Measurements from ENCODE around the gene KDM1B.

DNA sequence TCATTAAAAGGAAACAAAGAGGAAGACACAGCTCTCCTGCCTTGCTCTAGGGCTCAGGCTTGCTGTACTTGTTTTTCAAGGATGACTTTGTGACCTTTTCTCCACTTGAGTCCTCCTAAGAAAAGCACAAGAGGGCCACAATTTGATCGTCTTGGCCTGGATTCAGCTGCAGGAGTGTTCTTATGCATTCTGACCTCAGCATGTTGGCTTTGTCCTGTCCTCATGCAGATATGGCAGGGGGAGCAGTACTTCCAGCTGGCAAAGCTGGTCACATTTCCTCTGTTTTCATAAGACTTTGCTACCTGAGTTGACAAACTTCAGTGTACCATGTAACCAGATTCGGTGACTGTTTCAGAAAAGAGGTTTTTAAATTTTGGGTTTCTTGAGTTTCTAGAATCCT, 30.8 kb downstream of the KDM1B start:
- no peak for TF ChIP-seq ARNTL (CRISPR knock-in tag; IDR thresholded peaks at IDR 0.05; ENCODE audit: borderline replicate concordance, low read depth)
- TF ChIP-seq, protein P1, sequence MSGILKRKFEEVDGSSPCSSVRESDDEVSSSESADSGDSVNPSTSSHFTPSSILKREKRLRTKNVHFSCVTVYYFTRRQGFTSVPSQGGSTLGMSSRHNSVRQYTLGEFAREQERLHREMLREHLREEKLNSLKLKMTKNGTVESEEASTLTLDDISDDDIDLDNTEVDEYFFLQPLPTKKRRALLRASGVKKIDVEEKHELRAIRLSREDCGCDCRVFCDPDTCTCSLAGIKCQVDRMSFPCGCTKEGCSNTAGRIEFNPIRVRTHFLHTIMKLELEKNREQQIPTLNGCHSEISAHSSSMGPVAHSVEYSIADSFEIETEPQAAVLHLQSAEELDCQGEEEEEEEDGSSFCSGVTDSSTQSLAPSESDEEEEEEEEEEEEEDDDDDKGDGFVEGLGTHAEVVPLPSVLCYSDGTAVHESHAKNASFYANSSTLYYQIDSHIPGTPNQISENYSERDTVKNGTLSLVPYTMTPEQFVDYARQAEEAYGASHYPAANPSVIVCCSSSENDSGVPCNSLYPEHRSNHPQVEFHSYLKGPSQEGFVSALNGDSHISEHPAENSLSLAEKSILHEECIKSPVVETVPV (CRISPR knock-in tag; IDR thresholded peaks at IDR 0.05) = no peak
- no peak for TF ChIP-seq ZFP3 (CRISPR knock-in tag; IDR thresholded peaks at IDR 0.05)
- no peak for TF ChIP-seq RARB (CRISPR knock-in tag; IDR thresholded peaks at IDR 0.05)
- TF ChIP-seq SNAI2 (CRISPR knock-in tag; IDR thresholded peaks at IDR 0.05) = no peak
- TF ChIP-seq, protein P2, sequence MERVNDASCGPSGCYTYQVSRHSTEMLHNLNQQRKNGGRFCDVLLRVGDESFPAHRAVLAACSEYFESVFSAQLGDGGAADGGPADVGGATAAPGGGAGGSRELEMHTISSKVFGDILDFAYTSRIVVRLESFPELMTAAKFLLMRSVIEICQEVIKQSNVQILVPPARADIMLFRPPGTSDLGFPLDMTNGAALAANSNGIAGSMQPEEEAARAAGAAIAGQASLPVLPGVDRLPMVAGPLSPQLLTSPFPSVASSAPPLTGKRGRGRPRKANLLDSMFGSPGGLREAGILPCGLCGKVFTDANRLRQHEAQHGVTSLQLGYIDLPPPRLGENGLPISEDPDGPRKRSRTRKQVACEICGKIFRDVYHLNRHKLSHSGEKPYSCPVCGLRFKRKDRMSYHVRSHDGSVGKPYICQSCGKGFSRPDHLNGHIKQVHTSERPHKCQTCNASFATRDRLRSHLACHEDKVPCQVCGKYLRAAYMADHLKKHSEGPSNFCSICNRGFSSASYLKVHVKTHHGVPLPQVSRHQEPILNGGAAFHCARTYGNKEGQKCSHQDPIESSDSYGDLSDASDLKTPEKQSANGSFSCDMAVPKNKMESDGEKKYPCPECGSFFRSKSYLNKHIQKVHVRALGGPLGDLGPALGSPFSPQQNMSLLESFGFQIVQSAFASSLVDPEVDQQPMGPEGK (CRISPR knock-in tag; IDR thresholded peaks at IDR 0.05; ENCODE audit: borderline replicate concordance) = no peak
- no peak for TF ChIP-seq BACH2 (CRISPR knock-in tag; IDR thresholded peaks at IDR 0.05; ENCODE audit: borderline replicate concordance)
- TF ChIP-seq, protein P3, sequence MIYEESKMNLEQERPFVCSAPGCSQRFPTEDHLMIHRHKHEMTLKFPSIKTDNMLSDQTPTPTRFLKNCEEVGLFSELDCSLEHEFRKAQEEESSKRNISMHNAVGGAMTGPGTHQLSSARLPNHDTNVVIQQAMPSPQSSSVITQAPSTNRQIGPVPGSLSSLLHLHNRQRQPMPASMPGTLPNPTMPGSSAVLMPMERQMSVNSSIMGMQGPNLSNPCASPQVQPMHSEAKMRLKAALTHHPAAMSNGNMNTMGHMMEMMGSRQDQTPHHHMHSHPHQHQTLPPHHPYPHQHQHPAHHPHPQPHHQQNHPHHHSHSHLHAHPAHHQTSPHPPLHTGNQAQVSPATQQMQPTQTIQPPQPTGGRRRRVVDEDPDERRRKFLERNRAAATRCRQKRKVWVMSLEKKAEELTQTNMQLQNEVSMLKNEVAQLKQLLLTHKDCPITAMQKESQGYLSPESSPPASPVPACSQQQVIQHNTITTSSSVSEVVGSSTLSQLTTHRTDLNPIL (CRISPR knock-in tag; IDR thresholded peaks at IDR 0.05; ENCODE audit: low read depth) = no peak
- TF ChIP-seq, protein P4, sequence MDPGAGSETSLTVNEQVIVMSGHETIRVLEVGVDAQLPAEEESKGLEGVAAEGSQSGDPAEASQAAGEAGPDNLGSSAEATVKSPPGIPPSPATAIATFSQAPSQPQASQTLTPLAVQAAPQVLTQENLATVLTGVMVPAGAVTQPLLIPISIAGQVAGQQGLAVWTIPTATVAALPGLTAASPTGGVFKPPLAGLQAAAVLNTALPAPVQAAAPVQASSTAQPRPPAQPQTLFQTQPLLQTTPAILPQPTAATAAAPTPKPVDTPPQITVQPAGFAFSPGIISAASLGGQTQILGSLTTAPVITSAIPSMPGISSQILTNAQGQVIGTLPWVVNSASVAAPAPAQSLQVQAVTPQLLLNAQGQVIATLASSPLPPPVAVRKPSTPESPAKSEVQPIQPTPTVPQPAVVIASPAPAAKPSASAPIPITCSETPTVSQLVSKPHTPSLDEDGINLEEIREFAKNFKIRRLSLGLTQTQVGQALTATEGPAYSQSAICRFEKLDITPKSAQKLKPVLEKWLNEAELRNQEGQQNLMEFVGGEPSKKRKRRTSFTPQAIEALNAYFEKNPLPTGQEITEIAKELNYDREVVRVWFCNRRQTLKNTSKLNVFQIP (CRISPR knock-in tag; IDR thresholded peaks at IDR 0.05; ENCODE audit: borderline replicate concordance, low read depth) = no peak
- no peak for TF ChIP-seq CSDC2 (CRISPR knock-in tag; IDR thresholded peaks at IDR 0.05)
- TF ChIP-seq ESRRG (CRISPR knock-in tag; IDR thresholded peaks at IDR 0.05) = no peak
- no peak for TF ChIP-seq ZNF8 (CRISPR knock-in tag; IDR thresholded peaks at IDR 0.05)
- TF ChIP-seq ZC3H10 (CRISPR knock-in tag; IDR thresholded peaks at IDR 0.05) = no peak
- TF ChIP-seq ISL1 (CRISPR knock-in tag; IDR thresholded peaks at IDR 0.05) = no peak
